GM21390 (cell line): ENCODE data around the gene TPM1.

ENCODE experiments used
- ATAC-seq: cut with Tn5 transposase; IDR thresholded peaks from one replicate; pipeline ENCODE4 v1.9.1; 2021; ENCODE audit not compliant: unreplicated experiment

TPM1 gene

GRCh38 chr15:63015618-63016017, 26.9 kb upstream of the TPM1 start:
- ATAC-seq, result no peak

- ATAC-seq, result no peak
Measured at GRCh38 chr15:63016234-63016633, 26.3 kb upstream of the TPM1 start.

- ATAC-seq, result no peak
Measured at GRCh38 chr15:63018639-63019038, 23.9 kb upstream of the TPM1 start.

- ATAC-seq, result no peak
Measured at GRCh38 chr15:63019511-63020109, 22.9 kb upstream of the TPM1 start.

GRCh38 chr15:63020128-63020527, 22.4 kb upstream of the TPM1 start:
- no peak for ATAC-seq

- ATAC-seq, result no peak
Measured at GRCh38 chr15:63020759-63021430, 21.7 kb upstream of the TPM1 start.

GRCh38 chr15:63022181-63022580, 20.4 kb upstream of the TPM1 start:
- ATAC-seq, result no peak

DNA sequence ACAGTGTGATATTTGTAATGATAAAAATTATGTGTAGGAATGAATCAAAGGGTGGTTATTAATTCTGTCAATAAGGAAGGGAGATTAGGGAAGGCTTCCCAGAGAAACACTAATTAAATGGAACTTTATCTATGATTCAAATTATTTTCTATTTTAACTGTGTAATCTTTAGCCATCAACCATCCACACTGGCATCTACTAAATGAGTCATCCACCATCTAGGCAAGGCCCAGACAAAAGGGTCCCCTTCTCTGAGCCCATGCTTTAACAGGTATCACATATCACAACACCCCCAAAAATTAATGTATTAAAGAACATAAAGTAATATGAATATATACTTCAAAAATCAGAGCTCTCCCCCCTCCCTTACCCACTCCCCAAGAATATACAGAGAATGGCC, 19.9 kb upstream of the TPM1 start:
- ATAC-seq, result no peak

- ATAC-seq, result no peak
Measured at GRCh38 chr15:63023351-63023945, 19.1 kb upstream of the TPM1 start.

DNA sequence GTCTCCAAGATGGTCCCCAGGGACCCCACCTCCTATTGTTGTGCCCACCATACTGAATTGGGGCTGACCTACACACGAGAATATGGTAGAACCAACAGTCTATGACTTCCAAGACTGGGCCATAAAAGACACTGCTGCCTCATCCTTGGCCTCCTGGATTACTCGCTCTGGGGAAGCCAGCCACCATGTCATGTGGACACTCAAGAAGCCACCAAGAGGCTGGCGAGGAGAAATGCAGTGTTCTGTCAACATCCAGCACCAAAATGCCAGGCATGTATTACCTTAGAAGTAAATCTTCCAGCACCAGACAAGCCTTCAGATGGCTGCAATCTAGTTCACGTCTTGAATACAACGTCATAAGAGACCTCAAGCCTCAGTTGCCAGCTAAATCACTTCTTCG, 17.1 kb upstream of the TPM1 start:
- no peak for ATAC-seq

- ATAC-seq, result no peak
Measured at GRCh38 chr15:63027646-63028045, 14.9 kb upstream of the TPM1 start.

DNA sequence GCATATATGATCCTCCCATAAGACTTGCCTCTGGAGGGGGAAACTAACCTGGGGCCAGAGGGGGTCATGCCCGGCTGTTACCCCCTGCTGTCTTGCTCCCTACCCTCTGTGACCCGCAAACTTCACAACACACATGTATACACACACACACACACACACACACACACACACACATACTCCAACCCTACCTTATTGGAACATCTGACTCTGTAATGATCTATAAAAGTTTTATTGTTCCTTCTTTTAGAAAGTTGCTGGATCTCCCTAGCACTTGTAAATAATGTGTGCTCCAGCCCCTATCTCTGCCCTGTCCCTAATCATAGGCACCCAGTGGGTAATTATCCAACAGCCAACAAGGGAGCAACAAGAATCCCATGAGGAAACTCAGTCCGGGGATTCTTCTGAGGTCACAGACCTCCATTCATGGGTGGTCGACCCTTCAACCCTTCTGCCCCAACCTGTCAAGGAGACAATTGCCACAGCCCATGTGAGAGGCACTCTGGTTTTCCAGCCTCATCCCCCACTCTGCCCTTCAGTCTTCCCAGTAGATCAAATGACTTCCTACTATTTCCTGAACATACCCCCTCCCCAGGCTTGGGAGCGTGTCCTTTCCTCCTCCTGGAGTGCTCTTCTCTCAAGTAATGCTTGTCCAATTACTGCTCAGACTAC, 14.0 kb upstream of the TPM1 start:
- no peak for ATAC-seq

GRCh38 chr15:63029676-63030075, 12.9 kb upstream of the TPM1 start:
- no peak for ATAC-seq

- no peak for ATAC-seq
Measured at GRCh38 chr15:63030101-63030551, 12.4 kb upstream of the TPM1 start.

- ATAC-seq, result no peak
Measured at GRCh38 chr15:63034578-63034977, 8.0 kb upstream of the TPM1 start.

- ATAC-seq, result no peak
Measured at GRCh38 chr15:63035253-63035652, 7.3 kb upstream of the TPM1 start.

- ATAC-seq, result no peak
Measured at GRCh38 chr15:63035977-63036376, 6.6 kb upstream of the TPM1 start.

DNA sequence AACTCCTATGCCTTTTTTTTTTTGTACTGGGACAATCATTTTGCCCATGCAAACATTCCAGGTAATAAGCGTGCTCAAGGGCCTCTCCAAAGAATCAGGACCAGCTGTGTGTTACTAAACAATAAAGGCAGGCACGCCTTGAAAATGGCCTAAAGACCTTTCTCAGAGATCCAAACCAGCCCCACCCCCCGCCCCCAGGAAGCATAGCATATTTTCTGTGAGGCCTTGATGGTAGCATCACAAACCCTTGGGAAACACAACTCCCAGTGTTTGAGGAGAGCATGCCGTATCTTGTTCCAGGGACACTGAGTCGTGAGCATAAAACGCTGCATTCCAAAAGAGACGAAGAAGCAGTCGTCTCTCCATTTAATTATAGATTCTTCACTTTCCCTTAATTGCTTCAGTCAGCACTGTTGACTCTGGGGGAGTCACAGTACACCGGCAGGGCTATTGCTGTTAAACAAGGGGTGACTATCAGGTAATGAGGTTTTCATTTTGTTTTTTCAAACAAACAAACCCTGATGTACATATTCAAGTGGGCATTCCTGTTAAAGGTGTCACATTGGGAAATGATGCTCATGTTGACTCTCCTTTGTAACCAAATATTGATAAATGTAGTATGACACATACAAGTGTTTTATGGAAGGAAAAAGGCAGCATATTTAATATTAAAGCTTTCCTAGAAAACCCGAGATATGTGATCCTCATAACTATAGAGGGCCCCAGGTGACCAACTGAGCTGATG, 4.4 kb upstream of the TPM1 start:
- no peak for ATAC-seq

GRCh38 chr15:63038926-63039673, 3.4 kb upstream of the TPM1 start:
- no peak for ATAC-seq

GRCh38 chr15:63039811-63040210, 2.7 kb upstream of the TPM1 start:
- no peak for ATAC-seq

DNA sequence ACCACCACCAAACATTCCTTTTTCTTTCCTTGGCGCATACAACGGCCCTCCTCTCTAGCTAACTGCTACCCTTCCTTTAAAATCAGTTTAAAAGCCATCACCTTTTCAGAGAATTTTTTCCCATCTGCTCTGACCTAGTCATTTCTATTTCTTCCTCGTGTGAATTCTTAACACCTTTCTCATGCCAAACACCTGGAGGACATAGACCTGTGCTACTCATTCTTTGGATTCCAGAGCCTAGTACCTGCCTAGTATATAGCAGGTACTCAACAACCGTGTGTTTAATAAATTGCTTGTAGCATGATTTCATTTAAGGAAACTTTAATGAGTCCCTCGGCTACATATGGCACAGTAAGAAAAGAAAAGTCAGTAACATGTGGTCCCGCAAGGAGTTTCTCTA, 2.0 kb upstream of the TPM1 start:
- ATAC-seq, result no peak
